ENCODE data around the gene NCAM2.

GRCh38 chr21:21458124-21458631, 460.0 kb downstream of the NCAM2 start:
- no peak for TF ChIP-seq EZH2phosphoT487 (IDR thresholded peaks at IDR 0.05; ENCODE audit: borderline replicate concordance, low read length)
- TF ChIP-seq CTCF (conservative IDR thresholded peaks at IDR 0.05; ENCODE audit: low read depth, low read length) = no peak

Measured in PC-3 (cell line).